ENCODE results near the gene ZFP64.
"Not testable (repeated sequence)": the region's sequence is repeated elsewhere in the genome, so short reads cannot be mapped to it uniquely, and the experiment has no call there.

ZFP64 gene

GRCh38 chr20:52201395-52201794 lies 9.8 kb upstream of the ZFP64 start:
- no peak for DNase-seq

- no peak for DNase-seq
Measured at GRCh38 chr20:52200870-52201269, 9.3 kb upstream of the ZFP64 start.

GRCh38 chr20:52196845-52197244 lies 5.3 kb upstream of the ZFP64 start:
- no peak for DNase-seq

GRCh38 chr20:52193886-52194545 lies 2.4 kb upstream of the ZFP64 start:
- DNase-seq: no peak

GRCh38 chr20:52193133-52193532 lies 1.6 kb upstream of the ZFP64 start:
- DNase-seq: no peak

GRCh38 chr20:52192719-52193007 lies 1.1 kb upstream of the ZFP64 start:
- not testable (repeated sequence) for DNase-seq

- peak; percentile 76 for DNase-seq
Measured at GRCh38 chr20:52191916-52192718, 538 bp upstream of the ZFP64 start.

GRCh38 chr20:52190437-52191131 lies 995 bp downstream of the ZFP64 start:
- DNase-seq: peak; percentile 68

- DNase-seq: no peak
Measured at GRCh38 chr20:52181766-52182165, 9.8 kb downstream of the ZFP64 start.

- DNase-seq: no peak
Measured at GRCh38 chr20:52180180-52180840, 11.3 kb downstream of the ZFP64 start.

- no peak for DNase-seq
Measured at GRCh38 chr20:52179331-52180179, 12.0 kb downstream of the ZFP64 start.

- DNase-seq: no peak
Measured at GRCh38 chr20:52178691-52179090, 12.9 kb downstream of the ZFP64 start.

GRCh38 chr20:52175840-52176239 lies 15.7 kb downstream of the ZFP64 start:
- DNase-seq: no peak

GRCh38 chr20:52172392-52173047 lies 19.1 kb downstream of the ZFP64 start:
- DNase-seq: no peak

- DNase-seq: no peak
Measured at GRCh38 chr20:52171025-52171424, 20.6 kb downstream of the ZFP64 start.

GRCh38 chr20:52168116-52168515 lies 23.5 kb downstream of the ZFP64 start:
- no peak for DNase-seq

GRCh38 chr20:52167232-52167840 lies 24.2 kb downstream of the ZFP64 start:
- no peak for DNase-seq

GRCh38 chr20:52166150-52166549 lies 25.4 kb downstream of the ZFP64 start:
- no peak for DNase-seq

GRCh38 chr20:52160621-52161204 lies 30.9 kb downstream of the ZFP64 start:
- DNase-seq: no peak

GRCh38 chr20:52160049-52160570 lies 31.5 kb downstream of the ZFP64 start:
- DNase-seq: no peak

GRCh38 chr20:52154575-52154974 lies 37.0 kb downstream of the ZFP64 start:
- no peak for DNase-seq

Data from activated CD8-positive, alpha-beta memory T cell treated with anti-CD3 and anti-CD28 coated beads, Interleukin-2, amount 50 U/mL, for 48 hours (primary cell).